Kidney (tissue), 14 donors: Measurements from ENCODE around the gene MTX1. TPM values are rescaled to one million over a fixed set of nuclear protein-coding genes. Genes with fewer than 3 reads are reported as not detected.
A peak's percentile ranks its signal among the peaks of the same experiment; 100 is the strongest.

ENCODE experiments used
- DNase-seq, 5 donors: peaks; one replicate each; pipeline ENCODE4 v3.0.0-alpha.2; 2013 to 2020
- FAIRE-seq: peaks from 2 replicates; lab custom pipeline; 2012; peaks lifted over from hg19 to GRCh38; lab: Jason Lieb, UNC
- H3K27ac ChIP-seq, 2 donors: one replicate each; pipeline ENCODE4 v1.7.0; 2013; ENCODE audit warnings: low read depth in 2 of 2, low read length in 2 of 2, inconsistent platforms in 1 of 2
- H3K27me3 ChIP-seq: one replicate; pipeline ENCODE4 v1.7.1; 2013; ENCODE audit warnings: low read length, inconsistent platforms; ENCODE audit not compliant: control insufficient read depth, insufficient read depth
- H3K36me3 ChIP-seq, 3 donors: one replicate each; pipeline versions ENCODE4 v1.7.0 to v1.7.1; 2013; ENCODE audit warnings: low read length in 3 of 3, control low read depth in 1 of 3, inconsistent platforms in 1 of 3; ENCODE audit not compliant: insufficient read depth in 3 of 3, control insufficient read depth in 2 of 3
- H3K4me1 ChIP-seq, 3 donors: one replicate each; pipeline versions ENCODE4 v1.7.0 to v1.7.1; 2013; ENCODE audit warnings: low read length in 3 of 3, inconsistent platforms in 1 of 3, low read depth in 1 of 3; ENCODE audit not compliant: control insufficient read depth in 2 of 3, insufficient read depth in 2 of 3
- H3K4me3 ChIP-seq, 3 donors: one replicate each; pipeline versions ENCODE4 v1.7.0 to v1.8.1; 2013; ENCODE audit warnings: low read length in 3 of 3, control low read depth in 1 of 3, inconsistent platforms in 1 of 3
- H3K9ac ChIP-seq, 3 donors: one replicate each; pipeline versions ENCODE4 v1.7.0 to v1.7.1; 2013; ENCODE audit warnings: low read length in 3 of 3, control low read depth in 1 of 3, inconsistent platforms in 1 of 3
- H3K9me3 ChIP-seq, 3 donors: one replicate each; pipeline versions ENCODE4 v1.7.0 to v1.7.1; 2013; ENCODE audit warnings: low read length in 3 of 3, control low read depth in 1 of 3, inconsistent platforms in 1 of 3; ENCODE audit not compliant: control insufficient read depth in 2 of 3, insufficient read depth in 1 of 3
- CTCF ChIP-seq: IDR thresholded peaks from 3 replicates; pipeline ENCODE4 v1.5.1; 2012; ENCODE audit warnings: mild to moderate bottlenecking, moderate library complexity, borderline replicate concordance; ENCODE audit not compliant: insufficient read depth; ENCODE audit errors: extremely low read depth
- intact Hi-C: fragments of 100-400 bp; cut with DNase I; formaldehyde crosslinking; loops from one replicate; pipeline ENCODE4 v1.11.1; 2022
- polyA plus RNA-seq: library from polyadenylated mRNA; stranded (reverse); fragments of 350-450 nt; fragmentation: Illumina TruSeq; extraction: RNeasy Lipid Tissue Mini Kit (QIAGEN cat#74804); gene quantifications from one replicate; pipeline ENCODE4 v1.2.3, GENCODE V29; 2014; ENCODE audit warnings: low read depth, low replicate concordance; ENCODE audit not compliant: insufficient read depth
- total RNA-seq: library from RNA; stranded (reverse); fragmentation: NEBNext Ultra II Directional; extraction: Animal tissue kit (Norgen Biotek cat#: 25700); gene quantifications from one replicate; pipeline ENCODE4 v1.2.1, GENCODE V29; 2021
- donor health status: control.
- donor health status: control.
- donor health status: control.
- donor health status: control.
- donor health status: control.
- donor health status: DM: yes; HTN: yes; CAD: no.
- donor health status: Normal renal cell carcinoma (clear cell type).

The MTX1 gene
- total and polyA plus RNA-seq, 2 donors from 2014 or later: 38.8 to 86.9 TPM

GRCh38 chr1:155263067-155263466, 54.6 kb downstream of the MTX1 start:
- intact Hi-C loops: no loop called here
- Histone ChIP-seq H3K9ac (no peak overlapping the region), H3K4me1 (peaks cover 0 to 15% (median 10%) of the 10 kb centered on the region in 3 donors), H3K27ac (no peak overlapping the region), H3K27me3 (no peaks in the 10 kb centered on the region), H3K36me3 (peaks cover 4 to 48% (median 24%) of the 10 kb centered on the region in 3 donors), H3K9me3 (no peaks in the 10 kb centered on the region), H3K4me3 (no peak overlapping the region)
- DNase-seq: peak in 1 of 5 donors; percentile 46
- TF ChIP-seq CTCF: no peak
- no peak for FAIRE-seq

Other genes starting within 250 kb of the MTX1 start
- 32.8 TPM for gene PYGO2, start 246.9 kb upstream of the MTX1 start, total RNA-seq
- gene PYGO2, start 246.9 kb upstream of the MTX1 start, polyA plus RNA-seq: 26.9 TPM
- 153 TPM for gene SHC1, start 237.9 kb upstream of the MTX1 start, total RNA-seq
- 43.8 TPM for gene SHC1, start 237.9 kb upstream of the MTX1 start, polyA plus RNA-seq
- 23.1 TPM for gene CKS1B, start 234.0 kb upstream of the MTX1 start, total RNA-seq
- gene CKS1B, start 234.0 kb upstream of the MTX1 start, polyA plus RNA-seq: 43.1 TPM
- gene FLAD1, start 225.4 kb upstream of the MTX1 start, total RNA-seq: 34.1 TPM
- 37.9 TPM for gene FLAD1, start 225.4 kb upstream of the MTX1 start, polyA plus RNA-seq
- gene LENEP, start 215.1 kb upstream of the MTX1 start, total RNA-seq: not detected
- not detected for gene LENEP, start 215.1 kb upstream of the MTX1 start, polyA plus RNA-seq
- 68.7 TPM for gene ZBTB7B, start 205.9 kb upstream of the MTX1 start, total RNA-seq
- gene ZBTB7B, start 205.9 kb upstream of the MTX1 start, polyA plus RNA-seq: 20.1 TPM
- 1.4 TPM for gene DCST2, start 174.9 kb upstream of the MTX1 start, total RNA-seq
- gene DCST2, start 174.9 kb upstream of the MTX1 start, polyA plus RNA-seq: 0.43 TPM
- gene DCST1, start 174.9 kb upstream of the MTX1 start, total RNA-seq: not detected
- not detected for gene DCST1, start 174.9 kb upstream of the MTX1 start, polyA plus RNA-seq
- gene ADAM15, start 157.4 kb upstream of the MTX1 start, total RNA-seq: 152 TPM
- gene ADAM15, start 157.4 kb upstream of the MTX1 start, polyA plus RNA-seq: 68.4 TPM
- 7.6 TPM for gene EFNA4, start 145.0 kb upstream of the MTX1 start, total RNA-seq
- gene EFNA4, start 145.0 kb upstream of the MTX1 start, polyA plus RNA-seq: 11.8 TPM
- 1.7 TPM for gene EFNA3, start 129.9 kb upstream of the MTX1 start, total RNA-seq
- 1.2 TPM for gene EFNA3, start 129.9 kb upstream of the MTX1 start, polyA plus RNA-seq
- gene EFNA1, start 80.8 kb upstream of the MTX1 start, total RNA-seq: 133 TPM
- 61.1 TPM for gene EFNA1, start 80.8 kb upstream of the MTX1 start, polyA plus RNA-seq
- gene SLC50A1, start 72.8 kb upstream of the MTX1 start, total RNA-seq: 34.8 TPM
- 61.8 TPM for gene SLC50A1, start 72.8 kb upstream of the MTX1 start, polyA plus RNA-seq
- 84.4 TPM for gene DPM3, start 68.2 kb upstream of the MTX1 start, total RNA-seq
- 237 TPM for gene DPM3, start 68.2 kb upstream of the MTX1 start, polyA plus RNA-seq
- 198 TPM for gene KRTCAP2, start 35.4 kb upstream of the MTX1 start, total RNA-seq
- 351 TPM for gene KRTCAP2, start 35.4 kb upstream of the MTX1 start, polyA plus RNA-seq
- 2.1 TPM for gene TRIM46, start 34.8 kb upstream of the MTX1 start, total RNA-seq
- gene TRIM46, start 34.8 kb upstream of the MTX1 start, polyA plus RNA-seq: 0.28 TPM
- gene THBS3, start 798 bp upstream of the MTX1 start, total RNA-seq: 33.0 TPM
- gene THBS3, start 798 bp upstream of the MTX1 start, polyA plus RNA-seq: 21.4 TPM
- gene ENTREP3, start 46.8 kb downstream of the MTX1 start, total RNA-seq: 22.8 TPM
- 19.8 TPM for gene ENTREP3, start 46.8 kb downstream of the MTX1 start, polyA plus RNA-seq
- gene SCAMP3, start 53.7 kb downstream of the MTX1 start, total RNA-seq: 66.7 TPM
- gene SCAMP3, start 53.7 kb downstream of the MTX1 start, polyA plus RNA-seq: 89.1 TPM
- 59.7 TPM for gene CLK2, start 64.8 kb downstream of the MTX1 start, total RNA-seq
- gene CLK2, start 64.8 kb downstream of the MTX1 start, polyA plus RNA-seq: 28.9 TPM
- 3.3 TPM for gene HCN3, start 68.8 kb downstream of the MTX1 start, total RNA-seq
- gene HCN3, start 68.8 kb downstream of the MTX1 start, polyA plus RNA-seq: 4.5 TPM
- 0.82 TPM for gene PKLR, start 92.7 kb downstream of the MTX1 start, total RNA-seq
- 19.9 TPM for gene PKLR, start 92.7 kb downstream of the MTX1 start, polyA plus RNA-seq
- gene FDPS, start 100.2 kb downstream of the MTX1 start, total RNA-seq: 112 TPM
- 184 TPM for gene FDPS, start 100.2 kb downstream of the MTX1 start, polyA plus RNA-seq
- gene RUSC1, start 112.2 kb downstream of the MTX1 start, total RNA-seq: 32.7 TPM
- 29.7 TPM for gene RUSC1, start 112.2 kb downstream of the MTX1 start, polyA plus RNA-seq